ENCODE data around the gene LCN6.
A peak's percentile ranks its signal among the peaks of the same experiment; 100 is the strongest.
"Not testable (repeated sequence)": the region's sequence is repeated elsewhere in the genome, so short reads cannot be mapped to it uniquely, and the experiment has no call there.

LCN6 gene

GRCh38 chr9:136748201-136748600, at the start of gene LCN6:
LCN6 (minus strand) TSS chr9:136748525; CDS start chr9:136748483, 42 bp downstream.
- H3K4me1 ChIP-seq (ENCODE audit: control insufficient read depth, insufficient read depth, low read length, unreplicated experiment): no peaks in the 10 kb centered on the region
- no peak within 1 kb of the TSS for H3K27ac ChIP-seq (ENCODE audit: low read depth, low read length)
- no peaks in the 10 kb centered on the region for H3K79me2 ChIP-seq (ENCODE audit: control insufficient read depth, insufficient read depth, low read length, unreplicated experiment)
- H3K36me3 ChIP-seq (ENCODE audit: insufficient read depth, low read length): no peaks in the 10 kb centered on the region
- peaks cover 13% of the 10 kb centered on the region for H3K27me3 ChIP-seq (ENCODE audit: insufficient read depth, low read length)
- no peak within 1 kb of the TSS for H2AFZ ChIP-seq (ENCODE audit: low read length, unreplicated experiment)
- no peak within 1 kb of the TSS for H3K4me3 ChIP-seq (ENCODE audit: low read depth, low read length)

- H2AFZ ChIP-seq (ENCODE audit: low read length, unreplicated experiment); H3K36me3 ChIP-seq (ENCODE audit: insufficient read depth, low read length); H3K27ac ChIP-seq (ENCODE audit: low read depth, low read length); H3K79me2 ChIP-seq (ENCODE audit: control insufficient read depth, insufficient read depth, low read length, unreplicated experiment); H3K4me3 ChIP-seq (ENCODE audit: low read depth, low read length): not testable (repeated sequence)
- Histone ChIP-seq H3K4me1 (ENCODE audit: control insufficient read depth, insufficient read depth, low read length, unreplicated experiment) (peaks cover 15% of the 10 kb centered on the region), H3K27me3 (ENCODE audit: insufficient read depth, low read length) (peaks cover 32% of the 10 kb centered on the region)
Measured at GRCh38 chr9:136796775-136797347, 48.5 kb upstream of the LCN6 start.

GRCh38 chr9:136796238-136796774, 48.0 kb upstream of the LCN6 start, which contains the start of gene CCDC183:
CCDC183 (plus strand) TSS chr9:136796338; CDS start chr9:136796398, 60 bp downstream.
- Histone ChIP-seq H3K4me3 (ENCODE audit: low read depth, low read length) (no peak within 1 kb of the TSS), H2AFZ (ENCODE audit: low read length, unreplicated experiment) (no peak within 1 kb of the TSS), H3K4me1 (ENCODE audit: control insufficient read depth, insufficient read depth, low read length, unreplicated experiment) (peaks cover 15% of the 10 kb centered on the region), H3K27ac (ENCODE audit: low read depth, low read length) (no peak within 1 kb of the TSS), H3K79me2 (ENCODE audit: control insufficient read depth, insufficient read depth, low read length, unreplicated experiment) (peaks cover 11% of the 10 kb centered on the region), H3K36me3 (ENCODE audit: insufficient read depth, low read length) (no peaks in the 10 kb centered on the region), H3K27me3 (ENCODE audit: insufficient read depth, low read length) (peaks cover 26% of the 10 kb centered on the region)

- Histone ChIP-seq H3K27me3 (ENCODE audit: insufficient read depth, low read length) (peaks cover 17% of the 10 kb centered on the region), H3K4me1 (ENCODE audit: control insufficient read depth, insufficient read depth, low read length, unreplicated experiment) (peaks cover 12% of the 10 kb centered on the region), H3K27ac (ENCODE audit: low read depth, low read length) (no peak overlapping the region), H3K79me2 (ENCODE audit: control insufficient read depth, insufficient read depth, low read length, unreplicated experiment) (peaks cover 11% of the 10 kb centered on the region), H3K4me3 (ENCODE audit: low read depth, low read length) (no peak overlapping the region), H2AFZ (ENCODE audit: low read length, unreplicated experiment) (no peak overlapping the region), H3K36me3 (ENCODE audit: insufficient read depth, low read length) (no peaks in the 10 kb centered on the region)
Measured at GRCh38 chr9:136795000-136795348, 46.6 kb upstream of the LCN6 start.

- H2AFZ ChIP-seq (ENCODE audit: low read length, unreplicated experiment): no peak overlapping the region
- no peak overlapping the region for H3K4me3 ChIP-seq (ENCODE audit: low read depth, low read length)
- H3K4me1 ChIP-seq (ENCODE audit: control insufficient read depth, insufficient read depth, low read length, unreplicated experiment): peaks cover 9% of the 10 kb centered on the region
- no peaks in the 10 kb centered on the region for H3K36me3 ChIP-seq (ENCODE audit: insufficient read depth, low read length)
- H3K79me2 ChIP-seq (ENCODE audit: control insufficient read depth, insufficient read depth, low read length, unreplicated experiment): peaks cover 11% of the 10 kb centered on the region
- no peak overlapping the region for H3K27ac ChIP-seq (ENCODE audit: low read depth, low read length)
- H3K27me3 ChIP-seq (ENCODE audit: insufficient read depth, low read length): peaks cover 12% of the 10 kb centered on the region
Measured at GRCh38 chr9:136794281-136794999, 46.1 kb upstream of the LCN6 start.

GRCh38 chr9:136793086-136793946, 45.0 kb upstream of the LCN6 start:
- H3K27me3 ChIP-seq (ENCODE audit: insufficient read depth, low read length): peaks cover under 1% of the 10 kb centered on the region; the same call in 1 of the 2 replicates
- no peak overlapping the region for H3K27ac ChIP-seq (ENCODE audit: low read depth, low read length)
- no peak overlapping the region for H2AFZ ChIP-seq (ENCODE audit: low read length, unreplicated experiment)
- H3K4me3 ChIP-seq (ENCODE audit: low read depth, low read length): no peak overlapping the region
- no peaks in the 10 kb centered on the region for H3K36me3 ChIP-seq (ENCODE audit: insufficient read depth, low read length)
- H3K79me2 ChIP-seq (ENCODE audit: control insufficient read depth, insufficient read depth, low read length, unreplicated experiment): peaks cover 11% of the 10 kb centered on the region
- H3K4me1 ChIP-seq (ENCODE audit: control insufficient read depth, insufficient read depth, low read length, unreplicated experiment): peaks cover 13% of the 10 kb centered on the region

GRCh38 chr9:136792321-136793085, 44.2 kb upstream of the LCN6 start:
- Histone ChIP-seq H3K79me2 (ENCODE audit: control insufficient read depth, insufficient read depth, low read length, unreplicated experiment) (peaks cover 11% of the 10 kb centered on the region), H3K4me3 (ENCODE audit: low read depth, low read length) (peak overlapping the region; percentile 83), H3K27ac (ENCODE audit: low read depth, low read length) (no peak overlapping the region), H3K36me3 (ENCODE audit: insufficient read depth, low read length) (no peaks in the 10 kb centered on the region), H3K27me3 (ENCODE audit: insufficient read depth, low read length) (no peaks in the 10 kb centered on the region), H2AFZ (ENCODE audit: low read length, unreplicated experiment) (no peak overlapping the region), H3K4me1 (ENCODE audit: control insufficient read depth, insufficient read depth, low read length, unreplicated experiment) (peaks cover 13% of the 10 kb centered on the region)

- Histone ChIP-seq H2AFZ (ENCODE audit: low read length, unreplicated experiment) (peak overlapping the region; percentile 5), H3K36me3 (ENCODE audit: insufficient read depth, low read length) (no peaks in the 10 kb centered on the region), H3K4me3 (ENCODE audit: low read depth, low read length) (peak overlapping the region; percentile 83), H3K4me1 (ENCODE audit: control insufficient read depth, insufficient read depth, low read length, unreplicated experiment) (peaks cover 13% of the 10 kb centered on the region), H3K27me3 (ENCODE audit: insufficient read depth, low read length) (no peaks in the 10 kb centered on the region), H3K79me2 (ENCODE audit: control insufficient read depth, insufficient read depth, low read length, unreplicated experiment) (peaks cover 11% of the 10 kb centered on the region), H3K27ac (ENCODE audit: low read depth, low read length) (peak overlapping the region; percentile 44)
Measured at GRCh38 chr9:136791516-136792276, 43.4 kb upstream of the LCN6 start.

- H3K79me2 ChIP-seq (ENCODE audit: control insufficient read depth, insufficient read depth, low read length, unreplicated experiment): peaks cover 11% of the 10 kb centered on the region
- no peaks in the 10 kb centered on the region for H3K27me3 ChIP-seq (ENCODE audit: insufficient read depth, low read length)
- H3K36me3 ChIP-seq (ENCODE audit: insufficient read depth, low read length): no peaks in the 10 kb centered on the region
- peak within 1 kb of the TSS; percentile 83 for H3K4me3 ChIP-seq (ENCODE audit: low read depth, low read length)
- peaks cover 13% of the 10 kb centered on the region for H3K4me1 ChIP-seq (ENCODE audit: control insufficient read depth, insufficient read depth, low read length, unreplicated experiment)
- H2AFZ ChIP-seq (ENCODE audit: low read length, unreplicated experiment): peak within 1 kb of the TSS; percentile 44
- H3K27ac ChIP-seq (ENCODE audit: low read depth, low read length): peak within 1 kb of the TSS; percentile 44
Measured at GRCh38 chr9:136790640-136791515, 42.6 kb upstream of the LCN6 start, which contains the start of gene TMEM141. TMEM141 (plus strand) TSS chr9:136791344; CDS start chr9:136791371, 27 bp downstream.

Data from ACC112 (cell line).